ENCODE results near the gene LINC00632.

- TF ChIP-seq, protein P1, sequence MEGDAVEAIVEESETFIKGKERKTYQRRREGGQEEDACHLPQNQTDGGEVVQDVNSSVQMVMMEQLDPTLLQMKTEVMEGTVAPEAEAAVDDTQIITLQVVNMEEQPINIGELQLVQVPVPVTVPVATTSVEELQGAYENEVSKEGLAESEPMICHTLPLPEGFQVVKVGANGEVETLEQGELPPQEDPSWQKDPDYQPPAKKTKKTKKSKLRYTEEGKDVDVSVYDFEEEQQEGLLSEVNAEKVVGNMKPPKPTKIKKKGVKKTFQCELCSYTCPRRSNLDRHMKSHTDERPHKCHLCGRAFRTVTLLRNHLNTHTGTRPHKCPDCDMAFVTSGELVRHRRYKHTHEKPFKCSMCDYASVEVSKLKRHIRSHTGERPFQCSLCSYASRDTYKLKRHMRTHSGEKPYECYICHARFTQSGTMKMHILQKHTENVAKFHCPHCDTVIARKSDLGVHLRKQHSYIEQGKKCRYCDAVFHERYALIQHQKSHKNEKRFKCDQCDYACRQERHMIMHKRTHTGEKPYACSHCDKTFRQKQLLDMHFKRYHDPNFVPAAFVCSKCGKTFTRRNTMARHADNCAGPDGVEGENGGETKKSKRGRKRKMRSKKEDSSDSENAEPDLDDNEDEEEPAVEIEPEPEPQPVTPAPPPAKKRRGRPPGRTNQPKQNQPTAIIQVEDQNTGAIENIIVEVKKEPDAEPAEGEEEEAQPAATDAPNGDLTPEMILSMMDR (conservative IDR thresholded peaks at IDR 0.05; ENCODE audit: low read depth, low read length): no peak
- TF ChIP-seq EZH2 (IDR thresholded peaks at IDR 0.05; ENCODE audit: low read length, unreplicated experiment): no peak
Observed at GRCh38 chrX:140713174-140713539, 3.6 kb downstream of the LINC00632 start.
